Activated CD8-positive, alpha-beta memory T cell treated with anti-CD3 and anti-CD28 coated beads, Interleukin-2, amount 50 U/mL, for 24 hours (primary cell): ENCODE data around the gene CTIF.

Experiments
- DNase-seq: peaks from one replicate; pipeline ENCODE4 v3.0.0-alpha.2; 2020; ENCODE audit errors: extremely low read depth

Gene CTIF

DNA sequence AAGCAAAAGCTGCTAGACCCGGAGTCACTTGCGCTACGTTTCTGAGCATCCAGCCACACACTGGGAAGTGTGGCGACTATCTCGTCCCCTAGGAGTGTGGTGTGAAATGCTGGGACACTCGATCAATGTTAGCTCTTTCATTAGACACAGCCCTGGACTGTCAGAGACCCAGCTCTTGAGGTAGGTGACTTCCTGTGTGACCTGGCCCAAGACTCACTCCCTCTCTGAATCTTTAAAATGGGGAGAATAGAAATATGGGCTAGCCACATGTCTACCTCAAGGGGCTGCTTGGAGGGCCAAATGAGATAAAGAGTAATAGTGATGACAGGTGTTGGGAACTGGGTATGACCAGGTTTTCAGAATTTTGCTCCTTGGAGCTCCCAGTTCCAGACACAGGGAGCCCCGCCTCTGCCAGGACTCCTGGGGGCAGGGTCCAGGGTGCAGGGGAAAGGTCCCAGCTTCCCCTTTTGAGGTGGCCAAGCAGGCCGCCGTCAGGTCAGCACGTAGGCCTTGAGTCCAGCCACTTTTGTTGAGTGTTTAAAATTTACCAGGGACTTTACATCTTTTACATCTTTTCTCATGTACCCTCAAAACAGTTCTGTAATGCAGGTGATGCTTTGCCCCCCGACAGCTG is 36.0 kb downstream of the CTIF start:
- DNase-seq = no peak

DNA sequence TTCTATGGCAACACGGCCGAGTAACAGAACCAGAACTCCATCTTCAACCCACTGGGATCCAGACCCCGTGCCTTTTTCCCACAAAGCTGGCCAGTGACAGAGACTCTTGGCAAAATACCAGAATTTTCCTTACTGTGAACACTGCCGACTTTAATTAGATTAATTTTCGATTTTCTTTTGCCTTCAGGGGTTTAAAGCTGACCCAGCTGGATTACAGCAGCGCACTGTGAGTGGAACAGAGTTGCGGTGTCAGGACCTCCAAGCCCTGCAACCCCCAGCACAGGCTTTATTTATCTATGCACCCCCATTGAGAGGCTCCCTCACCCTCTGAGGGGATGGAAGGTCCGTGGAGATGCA is 36.4 kb downstream of the CTIF start:
- no peak for DNase-seq

DNA sequence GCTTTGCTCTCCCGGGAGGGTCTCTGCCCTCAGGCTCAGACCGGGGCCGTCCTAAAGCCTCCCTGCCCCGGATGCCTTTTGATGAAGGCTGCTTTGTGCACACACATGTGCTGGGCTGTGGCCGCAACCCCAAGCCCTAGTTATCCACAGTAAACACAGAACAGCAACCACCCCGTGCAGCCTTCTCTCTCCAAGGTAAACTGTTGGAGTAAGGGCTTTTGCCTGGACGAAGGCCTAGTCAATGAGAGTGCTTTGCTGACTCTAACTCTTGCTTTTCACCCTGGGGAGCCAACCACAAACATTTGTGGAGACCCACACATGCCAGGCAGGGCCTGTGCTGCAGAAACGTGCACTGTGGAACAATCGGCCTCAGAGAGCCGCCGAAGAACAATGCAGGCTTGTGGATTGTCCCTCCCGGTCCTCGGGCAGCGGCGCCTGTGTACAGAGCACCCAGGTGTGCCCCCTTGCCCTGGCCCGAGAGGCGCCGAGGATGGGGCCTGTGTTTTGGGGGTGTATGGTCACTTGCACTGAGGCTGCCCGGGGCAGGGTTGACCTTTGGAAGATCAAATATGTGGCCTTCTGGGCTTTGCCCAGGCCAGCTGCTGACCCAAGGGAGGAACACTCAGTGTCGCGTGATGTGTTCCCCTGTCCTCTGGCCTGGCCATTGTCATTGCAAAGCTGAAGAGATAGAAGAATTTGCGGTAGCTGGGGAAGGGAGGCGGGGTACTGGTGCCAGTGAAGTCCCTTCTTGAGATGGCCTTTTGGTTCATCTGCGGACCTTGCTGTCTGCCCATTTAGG is 37.0 kb downstream of the CTIF start:
- no peak for DNase-seq

DNA sequence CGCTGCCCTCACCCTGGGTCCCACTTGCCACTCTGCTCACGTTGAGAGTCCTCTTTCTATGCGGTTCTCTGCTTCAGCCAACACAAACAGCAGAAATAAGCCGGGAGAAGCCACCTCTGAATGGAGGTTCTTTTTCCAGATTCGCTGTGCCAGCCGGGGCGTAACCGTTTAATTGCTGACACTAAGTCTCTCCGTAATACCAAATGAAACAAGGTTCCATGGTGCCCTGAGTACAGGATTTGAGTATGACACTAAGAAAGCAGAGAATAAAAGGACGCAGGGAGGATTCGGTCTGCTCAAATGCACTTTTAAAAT is 37.6 kb downstream of the CTIF start:
- DNase-seq = no peak

DNA sequence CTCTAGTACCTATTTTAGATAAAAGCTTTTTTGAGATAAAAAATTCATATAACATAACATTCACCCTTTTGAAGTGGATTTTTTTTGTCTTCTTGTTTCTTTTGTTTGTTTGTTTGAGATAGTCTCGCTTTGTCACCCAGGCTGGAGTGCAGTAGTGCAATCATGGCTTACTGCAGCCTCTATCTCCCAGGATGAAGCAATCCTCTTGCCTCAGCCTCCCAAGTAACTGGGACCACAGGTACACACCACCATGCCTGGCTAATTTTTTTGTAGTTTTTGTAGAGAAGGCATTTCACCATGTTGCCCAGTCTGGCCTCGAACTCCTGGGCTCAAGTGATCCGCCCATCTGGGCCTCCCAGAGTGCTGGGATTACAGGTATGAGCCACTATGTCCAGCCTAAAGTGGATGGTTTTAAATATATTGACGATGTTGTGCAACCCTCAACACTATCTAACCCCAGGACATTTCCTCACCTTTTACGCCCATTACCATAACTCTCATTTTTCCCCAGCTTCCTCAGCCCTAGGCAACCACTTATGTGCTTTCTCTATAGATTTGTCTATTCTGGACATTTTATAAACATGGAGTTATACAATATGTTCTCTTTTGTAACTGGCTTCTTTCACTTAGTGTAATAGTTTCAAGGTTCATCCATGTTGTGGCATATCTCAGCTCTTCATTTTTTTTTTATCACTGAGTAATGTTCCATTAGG is 38.8 kb downstream of the CTIF start:
- no peak for DNase-seq

DNA sequence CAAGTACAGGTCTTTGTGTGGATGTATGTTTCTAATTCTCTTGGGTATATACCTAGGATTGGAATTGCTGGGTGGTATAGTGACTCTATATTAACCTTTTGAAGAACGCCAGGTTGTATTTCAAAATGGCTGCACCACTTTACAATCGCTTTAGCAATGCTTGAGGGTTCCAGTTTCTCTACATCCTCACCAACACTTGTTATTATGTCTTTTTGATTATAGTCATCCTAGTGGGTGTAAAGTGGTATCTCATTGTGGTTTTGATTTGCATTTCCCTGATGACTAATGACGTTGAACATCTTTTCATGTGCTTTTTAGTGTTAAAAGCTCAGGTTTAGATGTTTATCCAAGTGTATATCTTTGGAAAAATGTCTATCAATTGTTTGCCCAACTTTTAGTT is 39.5 kb downstream of the CTIF start:
- no peak for DNase-seq

DNA sequence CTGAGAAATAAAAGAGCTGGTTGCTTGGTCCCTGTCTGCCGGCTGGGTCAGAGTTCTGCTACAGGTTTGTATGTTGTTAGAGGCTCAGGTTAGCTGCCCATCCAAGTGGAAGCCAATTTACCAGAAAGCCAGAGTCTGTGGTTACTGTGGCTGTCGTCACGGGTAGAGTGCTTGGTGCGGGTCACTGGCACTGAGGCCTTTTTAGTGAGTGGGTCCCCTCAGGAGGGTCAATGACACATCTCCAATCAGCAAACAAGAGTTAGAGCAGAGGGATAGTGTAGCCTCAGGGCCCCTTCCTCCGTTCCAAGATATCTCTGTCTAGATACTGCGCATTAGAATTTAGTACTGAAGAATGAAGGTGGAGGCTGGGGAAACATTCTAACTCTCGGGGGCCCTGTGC is 41.2 kb downstream of the CTIF start:
- no peak for DNase-seq

DNA sequence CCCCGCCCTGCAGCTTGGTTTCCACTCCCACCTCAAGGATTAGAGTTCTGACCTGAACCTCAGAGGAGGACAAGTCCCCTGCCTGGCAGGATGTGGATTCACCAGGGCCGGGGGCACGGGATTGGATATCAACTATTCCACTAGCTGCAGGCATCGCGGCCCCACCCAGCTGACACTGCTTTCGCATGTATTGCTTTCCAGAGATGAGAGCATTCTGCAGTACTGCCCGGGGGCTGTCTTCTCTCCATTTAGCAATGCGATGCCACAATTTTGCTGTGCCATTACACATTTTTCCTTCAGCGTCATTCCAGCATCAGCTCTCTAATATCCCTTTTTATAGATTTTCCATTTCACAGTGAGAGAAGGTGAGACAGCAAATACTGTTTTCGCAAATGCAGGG is 42.0 kb downstream of the CTIF start:
- no peak for DNase-seq

DNA sequence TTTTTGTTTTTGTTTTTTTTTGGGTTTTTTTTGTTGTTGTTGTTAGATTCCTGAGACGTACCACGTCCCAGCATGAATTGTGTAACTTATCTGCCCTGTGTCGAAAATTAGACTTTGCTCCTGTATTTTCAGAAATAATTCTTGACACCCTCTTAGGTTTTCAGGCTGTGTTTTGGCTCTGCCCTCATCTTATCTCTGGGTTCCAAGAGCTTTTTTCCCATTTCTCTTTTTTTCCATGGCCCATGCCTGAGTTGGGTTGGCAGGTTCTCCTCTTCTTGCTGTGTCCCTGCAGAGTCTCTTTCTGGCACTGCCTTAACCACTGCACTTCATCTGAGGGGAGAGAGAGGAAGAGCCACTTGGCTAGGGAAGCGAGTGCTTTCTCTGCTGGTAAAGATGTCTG is 42.4 kb downstream of the CTIF start:
- no peak for DNase-seq

DNA sequence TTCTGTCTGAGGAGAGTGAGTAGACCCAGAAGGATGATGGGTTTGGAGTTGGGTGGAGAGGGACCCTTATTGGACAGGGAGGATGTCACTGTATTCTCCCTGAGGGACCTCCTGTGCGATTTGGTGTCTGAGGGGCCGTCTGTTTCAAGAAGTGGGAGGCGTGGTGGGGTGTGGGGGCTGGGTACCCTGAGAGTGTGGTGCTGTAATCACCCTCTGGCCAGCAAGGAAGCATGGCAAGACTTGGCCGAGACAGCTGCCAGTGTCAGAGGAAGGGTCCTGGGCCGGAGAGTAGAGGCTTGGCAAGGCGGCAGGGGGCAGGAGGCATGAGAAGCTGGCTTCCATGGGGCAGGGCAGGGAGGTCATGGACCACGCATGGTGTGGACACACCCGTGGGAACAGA is 43.1 kb downstream of the CTIF start:
- no peak for DNase-seq

DNA sequence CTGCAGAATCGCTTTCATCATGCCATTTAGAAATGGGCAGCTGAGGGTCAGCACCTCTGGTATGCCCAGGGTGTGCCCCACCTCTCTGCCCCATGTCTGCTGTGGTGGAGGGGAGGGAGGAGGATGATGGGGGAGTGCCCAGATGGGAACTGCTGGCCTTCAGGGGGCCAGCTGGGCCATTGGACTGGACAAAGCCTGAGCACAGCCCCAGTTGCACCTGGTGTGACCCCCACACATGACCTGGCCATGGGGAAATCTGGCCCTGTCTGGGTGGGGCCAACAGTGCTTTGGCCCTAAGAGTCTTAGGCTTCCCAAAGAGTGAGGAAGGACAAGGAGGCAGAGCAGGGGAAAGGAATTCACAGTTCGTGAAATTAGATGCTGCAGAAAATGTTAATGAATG is 44.1 kb downstream of the CTIF start:
- DNase-seq = no peak

DNA sequence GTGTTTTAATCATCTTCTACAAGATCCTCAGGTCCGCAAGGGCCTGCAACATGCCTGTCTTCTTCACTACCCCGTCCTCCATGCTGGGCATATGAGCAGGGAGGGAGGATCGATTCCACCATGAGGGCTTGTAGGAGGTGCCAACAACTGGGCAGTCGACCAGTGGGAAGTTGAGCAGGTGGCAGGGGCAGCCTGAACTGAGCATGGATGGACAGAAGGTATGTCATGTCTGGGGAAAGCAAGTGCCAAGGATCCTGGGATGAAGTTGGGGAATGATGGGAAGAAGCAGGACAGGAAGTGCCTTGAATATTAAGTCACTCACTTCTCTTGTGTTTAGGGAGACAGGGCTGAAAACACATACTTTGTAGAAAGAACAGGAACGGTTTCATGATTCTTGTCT is 44.7 kb downstream of the CTIF start:
- no peak for DNase-seq

DNA sequence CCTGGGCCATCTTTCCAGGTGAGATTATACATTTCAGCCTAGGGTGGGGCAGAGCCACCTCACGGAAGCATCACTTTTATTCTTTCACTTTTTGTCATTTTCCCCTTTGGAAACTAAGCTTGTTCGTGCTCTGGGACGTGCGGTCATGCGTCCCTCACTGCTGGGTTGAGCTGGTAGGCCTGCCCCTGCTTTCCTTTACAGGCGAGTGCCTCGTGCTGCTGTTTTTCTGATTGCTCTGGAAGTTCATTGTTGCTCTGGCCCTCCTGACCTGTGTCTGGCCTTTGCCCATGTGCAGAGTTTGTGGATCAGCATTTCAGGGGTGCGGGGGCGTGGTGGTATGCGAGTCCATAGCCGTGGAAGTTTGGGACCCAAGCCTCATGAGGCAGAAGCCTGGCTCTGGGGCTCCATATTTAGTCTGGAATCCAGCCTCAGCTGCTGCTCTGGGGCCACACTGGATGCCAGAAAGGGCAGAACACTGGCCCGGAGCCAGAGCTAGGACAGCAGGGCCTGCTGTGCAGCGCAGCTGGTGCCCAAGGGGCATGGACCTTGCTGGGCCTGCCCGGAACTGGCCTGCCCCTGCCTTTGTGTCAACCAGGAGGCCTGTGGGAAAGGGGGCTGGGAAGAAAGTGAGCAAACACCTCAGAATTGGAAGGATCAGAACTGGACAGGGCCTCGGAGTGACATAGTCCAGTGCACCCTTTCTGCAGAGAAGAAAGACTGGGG is 51.1 kb downstream of the CTIF start:
- DNase-seq = no peak

DNA sequence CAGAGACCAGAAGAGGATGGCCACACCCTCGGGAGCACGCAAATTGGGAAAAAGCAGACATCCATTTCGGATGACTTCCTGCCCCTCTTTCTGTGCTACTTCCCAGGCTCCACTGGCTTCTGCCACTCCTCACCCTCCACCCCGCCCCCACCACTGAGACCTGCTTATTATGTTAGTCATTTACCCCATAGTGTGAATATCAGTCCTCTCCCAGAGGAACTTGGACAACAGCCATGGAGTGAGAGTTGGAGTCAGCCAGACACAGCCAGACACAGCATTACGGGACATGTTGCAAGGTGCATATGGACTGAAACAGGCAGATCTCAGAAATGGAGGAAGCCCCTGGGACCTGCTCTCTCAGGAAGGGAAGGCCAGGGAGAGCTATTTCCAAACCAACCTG is 51.8 kb downstream of the CTIF start:
- no peak for DNase-seq

DNA sequence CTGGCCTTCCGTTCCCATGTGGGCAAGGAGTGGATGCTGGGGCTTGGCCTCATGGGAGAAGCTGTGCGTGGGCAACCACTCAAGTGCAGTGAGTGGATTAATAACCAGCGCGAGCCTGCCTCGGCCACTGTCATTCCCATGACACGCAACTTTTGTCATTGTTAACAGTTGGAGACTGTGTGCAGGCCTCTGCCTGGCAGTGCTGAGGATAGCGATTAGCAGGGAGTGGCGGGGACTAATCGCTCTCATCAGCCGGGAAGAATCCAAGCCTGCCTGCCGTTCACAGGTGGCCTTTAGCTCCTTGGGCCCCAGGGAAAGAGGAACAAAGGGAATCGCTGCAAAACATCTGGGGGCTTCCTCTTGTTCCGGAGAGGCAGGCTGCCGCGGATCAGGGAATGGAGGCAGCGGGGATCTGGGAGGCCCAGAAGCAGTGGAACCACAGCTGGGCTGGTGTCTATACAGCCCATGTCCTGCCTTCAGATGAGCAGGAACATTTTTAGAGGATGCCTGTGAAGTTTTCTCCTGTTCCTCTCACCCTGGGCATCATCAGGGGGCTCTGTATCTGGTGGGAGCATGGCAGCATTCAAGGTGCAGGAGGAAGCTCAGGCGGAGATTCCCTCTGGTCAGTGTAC is 53.8 kb downstream of the CTIF start:
- no peak for DNase-seq

DNA sequence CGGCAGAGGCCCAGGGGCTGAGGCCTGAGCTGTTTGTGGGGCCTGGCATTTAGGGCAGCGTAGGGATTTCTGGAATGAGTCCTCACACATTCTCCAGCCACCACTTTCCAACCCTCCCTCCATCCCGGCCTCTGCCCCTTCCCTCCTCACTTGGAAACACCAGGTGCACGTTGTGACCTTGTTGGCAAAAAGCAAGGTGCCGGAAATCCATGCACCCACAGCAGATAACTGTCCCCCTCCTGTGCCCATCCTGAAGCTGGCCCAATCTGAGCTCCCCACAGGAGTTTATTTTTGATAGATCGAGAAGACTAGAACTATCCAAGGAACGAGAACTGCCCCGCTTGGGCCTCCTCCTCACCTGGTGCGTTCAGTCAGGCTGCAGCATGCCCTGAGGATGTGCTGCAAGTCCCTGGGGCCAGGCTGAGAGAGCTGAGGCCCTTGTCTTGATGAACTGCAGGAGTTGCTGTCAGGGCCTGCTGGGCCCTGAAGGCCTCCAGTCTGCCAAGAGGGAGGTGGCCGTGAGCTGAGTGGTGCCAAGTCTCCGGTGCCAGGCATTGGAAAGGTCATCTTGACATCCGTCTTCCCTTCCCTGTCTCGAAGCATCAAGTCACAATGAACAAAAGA is 55.8 kb downstream of the CTIF start:
- DNase-seq = no peak

DNA sequence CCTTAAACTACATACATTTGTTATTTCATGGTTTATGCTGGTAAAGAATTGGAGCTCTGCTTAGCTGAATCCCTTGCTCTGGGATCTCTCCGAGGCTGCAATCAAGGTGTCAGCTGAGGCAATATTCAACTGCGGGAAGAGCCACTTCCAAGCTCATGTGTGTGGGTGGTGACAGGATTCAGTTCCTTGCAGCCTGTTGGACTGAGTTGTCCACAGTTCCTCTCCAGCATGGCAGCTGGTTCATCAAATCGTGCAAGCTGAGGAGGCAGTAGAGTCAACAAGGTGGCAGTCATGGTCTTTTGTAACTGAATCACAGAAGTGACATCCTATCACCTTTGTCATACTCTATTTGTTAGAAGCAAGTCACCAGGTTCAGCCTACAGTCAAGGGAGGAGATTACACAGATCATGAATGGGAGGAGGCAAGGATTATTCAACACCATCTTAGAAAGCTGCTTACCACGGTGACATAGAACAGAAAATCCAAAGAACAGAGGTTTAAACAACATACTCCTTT is 56.9 kb downstream of the CTIF start:
- no peak for DNase-seq

DNA sequence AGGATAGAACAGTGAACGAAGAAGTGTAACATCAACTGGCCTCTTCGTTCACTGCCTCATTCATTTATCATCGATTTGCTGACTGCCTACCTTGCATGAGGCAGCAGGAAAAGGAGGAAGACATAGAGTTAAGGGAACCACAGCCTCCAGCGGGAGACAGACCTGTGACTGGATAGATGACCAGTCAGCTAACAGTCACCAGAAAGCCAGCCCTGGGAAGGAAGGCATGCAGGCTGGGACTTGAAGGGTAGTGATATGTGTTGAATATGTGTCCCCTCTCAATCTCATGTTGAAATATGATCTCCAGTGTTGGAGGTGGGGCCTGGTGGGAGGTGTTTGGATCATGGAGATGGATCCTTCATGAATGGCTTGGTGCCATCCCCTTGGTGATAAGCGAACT is 58.3 kb downstream of the CTIF start:
- DNase-seq = no peak

DNA sequence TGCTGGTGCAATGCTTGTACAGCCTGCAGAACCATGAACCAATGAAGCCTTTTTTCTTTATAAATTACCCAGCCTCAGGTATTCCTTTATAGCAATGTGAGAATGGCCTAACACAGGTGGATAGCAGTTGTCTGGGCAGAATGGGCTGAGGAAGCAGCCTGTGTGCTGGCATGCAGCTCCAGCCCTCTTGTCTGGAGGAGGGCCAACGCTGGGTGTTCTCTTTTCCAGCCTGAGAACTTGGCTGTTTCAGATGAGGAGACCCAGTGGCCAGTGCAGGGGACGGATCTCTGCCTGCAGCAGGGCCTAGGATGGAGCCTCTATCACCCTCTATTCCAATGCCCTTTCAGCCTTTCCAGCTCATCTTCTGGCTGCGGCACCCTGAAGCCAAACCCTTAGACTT is 58.8 kb downstream of the CTIF start:
- DNase-seq = no peak

DNA sequence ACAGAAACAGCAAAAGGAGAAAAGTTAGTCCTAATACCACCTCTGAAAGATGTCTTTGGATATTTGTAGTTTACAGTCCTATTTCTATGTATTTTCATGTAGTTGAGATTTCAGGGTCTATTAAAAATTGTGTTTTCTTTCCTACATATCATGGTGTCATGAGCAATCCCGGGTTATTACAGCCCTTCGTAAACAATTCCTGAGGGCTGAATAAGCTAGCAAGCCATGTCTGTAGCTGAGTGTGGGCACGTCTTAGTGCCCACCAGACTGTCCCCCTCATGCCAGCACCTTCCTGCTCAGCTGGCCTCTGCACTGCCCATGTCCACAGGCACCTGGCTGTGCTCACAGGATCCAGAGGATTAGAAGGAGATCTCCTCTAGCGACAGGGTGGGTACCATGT is 60.6 kb downstream of the CTIF start:
- DNase-seq = no peak

DNA sequence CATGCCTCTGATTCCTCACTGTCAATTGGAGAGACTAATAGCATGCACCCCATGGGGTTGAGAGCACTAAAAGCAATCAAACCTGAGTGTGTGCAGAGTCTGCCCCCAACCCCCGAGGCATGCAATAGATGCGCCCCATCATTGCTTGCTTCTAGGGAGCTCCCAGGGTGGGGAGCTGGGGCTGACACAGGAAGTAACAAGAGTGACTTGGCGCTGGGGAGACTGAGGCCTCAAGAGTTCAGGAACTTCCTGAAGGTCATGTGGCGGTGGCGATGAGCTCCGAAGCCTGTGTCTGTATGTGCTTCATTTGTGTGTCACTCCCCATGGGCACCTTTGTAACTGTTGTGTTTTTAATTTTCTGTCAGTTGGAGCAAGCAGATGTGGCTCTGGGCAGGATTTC is 61.2 kb downstream of the CTIF start:
- no peak for DNase-seq
